Lung (tissue), 12 donors: Measurements from ENCODE around the gene CROCC. TPM values are rescaled to one million over a fixed set of nuclear protein-coding genes. Genes with fewer than 3 reads are reported as not detected.

Experiments used
- ATAC-seq: fragments of 200-7000 bp; cut with Tn5 transposase; one replicate; pipeline ENCODE4 v1.9.1; 2020; ENCODE audit warnings: moderate number of reproducible peaks; ENCODE audit not compliant: insufficient read depth, low FRiP score
- DNase-seq, 3 donors: peaks; one replicate each; pipeline ENCODE4 v3.0.0-alpha.2; 2013 to 2017
- H3K27ac ChIP-seq, 2 donors: one replicate each; pipeline ENCODE4 v1.5.1; 2013; ENCODE audit warnings: mild to moderate bottlenecking in 2 of 2, moderate library complexity in 2 of 2, control low read depth in 1 of 2, inconsistent platforms in 1 of 2, low read depth in 1 of 2, low read length in 1 of 2
- H3K27me3 ChIP-seq, 3 donors: one replicate each; pipeline ENCODE4 v1.5.1; 2013; ENCODE audit warnings: low read length in 2 of 3; ENCODE audit not compliant: control insufficient read depth in 3 of 3, insufficient read depth in 3 of 3
- H3K36me3 ChIP-seq, 4 donors: one replicate each; pipeline ENCODE4 v1.5.1; 2013; ENCODE audit warnings: low read length in 4 of 4, mild to moderate bottlenecking in 1 of 4, moderate library complexity in 1 of 4; ENCODE audit not compliant: control insufficient read depth in 4 of 4, insufficient read depth in 4 of 4
- H3K4me1 ChIP-seq, 5 donors: one replicate each; pipeline ENCODE4 v1.5.1; 2013; ENCODE audit warnings: low read length in 5 of 5, mild to moderate bottlenecking in 2 of 5, moderate library complexity in 1 of 5; ENCODE audit not compliant: control insufficient read depth in 5 of 5, insufficient read depth in 5 of 5
- H3K4me3 ChIP-seq: one replicate; pipeline ENCODE4 v1.5.1; 2013; ENCODE audit warnings: mild to moderate bottlenecking, control low read depth, moderate library complexity
- H3K9ac ChIP-seq, 2 donors: one replicate each; pipeline ENCODE4 v1.5.1; 2013; ENCODE audit warnings: low read length in 2 of 2, control low read depth in 1 of 2; ENCODE audit not compliant: insufficient read depth in 1 of 2
- H3K9me3 ChIP-seq, 4 donors: one replicate each; pipeline ENCODE4 v1.5.1; 2013; ENCODE audit warnings: low read length in 3 of 4, mild to moderate bottlenecking in 1 of 4, moderate library complexity in 1 of 4; ENCODE audit not compliant: control insufficient read depth in 4 of 4, insufficient read depth in 3 of 4
- CTCF ChIP-seq: IDR thresholded peaks from 2 replicates; pipeline ENCODE4 v1.5.1; 2012; ENCODE audit warnings: mild to moderate bottlenecking; ENCODE audit errors: control extremely low read depth, extremely low read depth
- WGBS, 2 donors: extraction: QIAGEN DNeasy Blood & Tissue Kit; methylation state at CpG; one replicate each; pipeline ENCODE4 v1.1.7; 2013; 5-methylcytosine and 5-hydroxymethylcytosine counted together
- polyA plus RNA-seq, 2 donors: library from polyadenylated mRNA; stranded (reverse); fragments of 200-250 nt; gene quantifications; one replicate each; pipeline ENCODE4 v1.2.1, GENCODE V29; 2013
- total RNA-seq, 2 donors: library from RNA; depleted of rRNA in 1 of 2; stranded (reverse); fragments of >200 nt in 1 of 2; gene quantifications; one replicate each; pipeline ENCODE4 v1.2.1, GENCODE V29; 2014 to 2021
- donor health status: control.
- donor health status: control.
- donor health status: Bipolar disorder and iron deficiency.
- donor health status: healthy.
- donor health status: DM: yes; HTN: yes; CAD: no.

CROCC gene
- total and polyA plus RNA-seq, 4 donors = 14.9 to 42.2 (median 28.5) TPM

- WGBS, 2 donors = 72 to 91% methylated on average over 18 of the region's 18 CpGs
- Histone ChIP-seq H3K36me3 (no peaks in the 10 kb centered on the region), H3K4me1 (peaks cover 0 to 24% (median 12%) of the 10 kb centered on the region in 5 donors), H3K27me3 (no peaks in the 10 kb centered on the region), H3K9ac (no peak overlapping the region), H3K27ac (no peak overlapping the region), H3K4me3 (no peak overlapping the region), H3K9me3 (no peaks in the 10 kb centered on the region)
- no peak for TF ChIP-seq CTCF
- DNase-seq (peak in 1 of 3 donors; percentile 43), ATAC-seq (no peak)
These were observed 1.2 kb downstream of the CROCC start for GRCh38 chr1:16922885-16923431.

- peaks cover 0 to 24% (median 12%) of the 10 kb centered on the region in 5 donors for H3K4me1 ChIP-seq
- H3K9ac ChIP-seq = no peak overlapping the region
- TF ChIP-seq CTCF = no peak
- no peak overlapping the region for H3K27ac ChIP-seq
- WGBS, 2 donors = 90 to 93% methylated on average over 23 of the region's 23 CpGs
- no peak for DNase-seq
- no peaks in the 10 kb centered on the region for H3K36me3 ChIP-seq
- no peaks in the 10 kb centered on the region for H3K9me3 ChIP-seq
- ATAC-seq = no peak
- no peak overlapping the region for H3K4me3 ChIP-seq
- H3K27me3 ChIP-seq = no peaks in the 10 kb centered on the region
These were observed 2.6 kb downstream of the CROCC start for GRCh38 chr1:16924216-16924918.

GRCh38 chr1:16924919-16925477 lies 3.3 kb downstream of the CROCC start:
- no peak for ATAC-seq
- no peak for TF ChIP-seq CTCF
- Histone ChIP-seq H3K9me3 (no peaks in the 10 kb centered on the region), H3K9ac (no peak overlapping the region), H3K4me3 (no peak overlapping the region), H3K27ac (no peak overlapping the region), H3K4me1 (peaks cover 0 to 24% (median 12%) of the 10 kb centered on the region in 5 donors), H3K27me3 (no peaks in the 10 kb centered on the region), H3K36me3 (no peaks in the 10 kb centered on the region)
- 90 to 94% methylated on average over 13 of the region's 13 CpGs for WGBS, 2 donors
- no peak for DNase-seq
